ENCODE results near the gene C1D. TPM values are rescaled to one million over a fixed set of nuclear protein-coding genes. Genes with fewer than 3 reads are reported as not detected.
A peak's percentile ranks its signal among the peaks of the same experiment; 100 is the strongest.

C1D gene
- total and polyA plus RNA-seq, 11 donors: 7.9 to 40.4 (median 16.9) TPM

- H3K27ac ChIP-seq: no peak overlapping the region
- no peak overlapping the region for H3K4me3 ChIP-seq
- TF ChIP-seq CTCF (IDR thresholded peaks at IDR 0.05) (no peak), POLR2A (IDR thresholded peaks at IDR 0.05) (no peak)
- no peaks in the 10 kb centered on the region for H3K9me3 ChIP-seq
- DNase-seq (no peak), ATAC-seq (no peak)
- H3K4me1 ChIP-seq: no peaks in the 10 kb centered on the region
- WGBS, 4 donors: 51 to 73% (median 60%) methylated on average over 1 of the region's 1 CpG
- no peaks in the 10 kb centered on the region for H3K27me3 ChIP-seq
- H3K36me3 ChIP-seq: peaks cover 0 to 36% (median 13%) of the 10 kb centered on the region in 9 donors
- intact Hi-C loops (cut with DNase I): no loop called here
These were observed 23.5 kb downstream of the C1D start for GRCh38 chr2:68039317-68039716.

GRCh38 chr2:68032702-68033101, 30.1 kb downstream of the C1D start:
- Histone ChIP-seq H3K27ac (no peak overlapping the region), H3K4me3 (no peak overlapping the region), H3K27me3 (no peaks in the 10 kb centered on the region), H3K4me1 (no peaks in the 10 kb centered on the region), H3K36me3 (no peaks in the 10 kb centered on the region), H3K9me3 (no peaks in the 10 kb centered on the region)
- TF ChIP-seq POLR2A (IDR thresholded peaks at IDR 0.05) (no peak), CTCF (IDR thresholded peaks at IDR 0.05) (no peak)
- ATAC-seq: no peak
- DNase-seq: no peak
- intact Hi-C loops (cut with DNase I): loop anchor here in 2 of 10 donors (5.0 kb wide), 1 partner anchor 185 kb away; no protein-coding TSS in a partner anchor
- WGBS, 4 donors: 66 to 78% (median 72%) methylated on average over 6 of the region's 6 CpGs

- Histone ChIP-seq H3K4me1 (no peaks in the 10 kb centered on the region), H3K4me3 (no peak overlapping the region), H3K36me3 (no peaks in the 10 kb centered on the region), H3K9me3 (no peaks in the 10 kb centered on the region), H3K27ac (no peak overlapping the region), H3K27me3 (no peaks in the 10 kb centered on the region)
- intact Hi-C loops (cut with DNase I): loop anchor here in 2 of 10 donors (5.0 kb wide), 1 partner anchor 184 kb away; no protein-coding TSS in a partner anchor
- ATAC-seq (no peak), DNase-seq (no peak)
- TF ChIP-seq CTCF (IDR thresholded peaks at IDR 0.05): peak; percentile 38 to 80 (median 66)
- no peak for TF ChIP-seq POLR2A (IDR thresholded peaks at IDR 0.05)
- WGBS, 4 donors: 38 to 46% (median 41%) methylated on average over 2 of the region's 2 CpGs
These were observed 31.2 kb downstream of the C1D start for GRCh38 chr2:68031542-68032160.

- intact Hi-C loops (cut with DNase I): loop anchor here in 2 of 10 donors (5.0 kb wide), 1 partner anchor 184 kb away; no protein-coding TSS in a partner anchor
- Histone ChIP-seq H3K9me3 (no peaks in the 10 kb centered on the region), H3K4me3 (no peak overlapping the region), H3K27ac (no peak overlapping the region), H3K4me1 (no peaks in the 10 kb centered on the region), H3K36me3 (no peaks in the 10 kb centered on the region), H3K27me3 (no peaks in the 10 kb centered on the region)
- no peak for TF ChIP-seq CTCF (IDR thresholded peaks at IDR 0.05)
- DNase-seq (no peak), ATAC-seq (no peak)
These were observed 31.8 kb downstream of the C1D start for GRCh38 chr2:68031043-68031442.
